NCI-H2196 treated with DMSO at 0.1 percent for 48 hours (cell line): Measurements from ENCODE around the gene CNTNAP2.

Experiments used
- DNase-seq: peaks from one replicate; lab custom pipeline; 2025; ENCODE audit not compliant: unreplicated experiment; lab: John Stamatoyannopoulos, UW

CNTNAP2 gene

DNA sequence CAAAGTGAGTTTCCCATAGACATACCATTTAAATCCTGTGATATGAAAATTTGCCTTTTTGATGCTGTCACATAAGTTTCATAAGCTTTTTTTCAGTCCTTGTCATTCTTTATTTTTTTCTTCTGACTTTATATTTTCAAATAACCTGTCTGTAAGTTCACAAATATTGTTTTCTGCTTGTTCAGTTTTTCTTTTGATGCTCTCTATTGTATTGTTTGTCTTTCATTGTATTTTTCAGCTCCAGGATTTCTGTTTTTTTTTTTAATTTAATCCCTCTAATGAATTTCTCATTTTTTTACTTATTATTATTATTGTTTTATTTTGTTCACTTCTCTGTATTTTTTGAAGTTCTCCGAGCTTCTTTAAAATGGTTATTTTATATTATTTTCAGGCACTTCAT is 623.4 kb downstream of the CNTNAP2 start:
- DNase-seq: no peak

DNA sequence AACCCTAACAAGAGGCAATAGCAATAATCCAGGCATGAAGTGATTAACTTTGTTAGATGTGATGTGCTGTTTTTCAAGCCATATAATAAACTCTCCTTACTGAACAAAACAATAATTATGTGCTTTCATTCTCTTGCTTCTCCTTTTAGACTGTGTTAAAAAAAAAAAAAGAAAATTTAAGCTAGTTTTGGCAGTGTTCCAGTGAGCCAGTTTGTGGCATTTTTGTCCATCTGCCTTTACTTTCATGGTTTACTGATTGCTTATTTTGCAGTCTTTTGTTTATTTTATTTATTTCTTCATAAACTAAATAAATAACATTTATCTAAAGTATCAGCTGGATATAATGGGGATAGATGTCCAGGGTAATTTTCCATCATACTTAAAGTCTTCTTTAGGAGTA is 625.3 kb downstream of the CNTNAP2 start:
- DNase-seq: no peak

GRCh38 chr7:146754385-146754784 is 637.8 kb downstream of the CNTNAP2 start:
- no peak for DNase-seq

DNA sequence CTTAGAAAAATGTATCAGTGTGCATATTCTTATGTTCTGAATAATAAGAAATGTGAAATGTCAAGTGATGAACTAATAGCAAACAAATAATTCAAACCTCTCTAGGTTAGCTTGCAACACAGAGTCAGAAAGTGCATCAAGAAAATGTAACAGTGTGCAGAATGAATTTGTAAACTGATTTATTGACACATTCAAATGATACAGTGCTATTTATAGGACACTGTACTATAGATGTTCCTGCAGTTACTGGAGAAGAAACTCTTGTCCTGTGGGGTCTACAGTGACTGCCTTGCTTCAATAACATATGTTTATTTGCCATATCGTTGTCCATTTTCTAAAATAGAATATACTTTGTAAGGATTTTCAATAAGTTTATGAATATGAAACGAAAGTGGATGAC is 639.0 kb downstream of the CNTNAP2 start:
- DNase-seq: no peak

GRCh38 chr7:146764458-146764857 is 647.9 kb downstream of the CNTNAP2 start:
- DNase-seq: no peak

DNA sequence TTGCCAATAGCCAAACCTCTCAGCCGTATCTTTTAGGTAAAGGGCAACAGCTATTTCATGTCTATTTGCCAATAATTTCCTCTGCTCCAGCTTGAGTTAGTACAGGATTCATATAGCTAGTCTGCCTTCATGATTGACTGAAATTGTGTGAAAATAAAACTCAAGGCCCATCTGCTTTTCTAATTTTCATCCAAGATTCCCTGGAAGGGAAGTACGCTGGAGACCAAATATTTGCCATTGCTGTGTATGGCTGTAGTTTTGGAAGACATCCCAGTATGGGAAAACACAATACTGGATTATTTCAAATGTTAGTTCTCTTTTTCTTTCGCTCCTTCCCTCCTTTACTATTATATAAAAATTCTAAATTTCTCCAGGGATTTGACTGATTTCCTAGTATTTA is 652.4 kb downstream of the CNTNAP2 start:
- no peak for DNase-seq

DNA sequence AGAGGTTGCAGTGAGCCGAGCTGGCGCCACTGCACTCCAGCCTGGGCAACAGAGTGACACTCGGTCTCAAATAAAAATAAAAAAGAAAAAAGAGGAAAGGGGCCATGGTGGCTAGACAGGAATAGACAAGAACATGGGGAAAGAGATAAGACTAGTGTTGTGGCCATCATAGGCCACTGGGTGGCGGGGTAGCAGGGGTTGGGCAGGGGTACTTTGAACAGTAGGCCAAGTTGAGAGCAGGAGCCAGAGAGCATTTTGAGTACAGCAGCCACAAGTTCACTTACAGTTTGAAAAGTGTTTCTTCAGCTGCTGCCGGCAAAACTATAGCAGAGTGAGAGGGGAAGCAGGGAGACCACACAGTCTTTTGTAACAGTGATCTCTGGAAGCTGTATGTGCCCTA is 656.0 kb downstream of the CNTNAP2 start:
- DNase-seq: no peak

DNA sequence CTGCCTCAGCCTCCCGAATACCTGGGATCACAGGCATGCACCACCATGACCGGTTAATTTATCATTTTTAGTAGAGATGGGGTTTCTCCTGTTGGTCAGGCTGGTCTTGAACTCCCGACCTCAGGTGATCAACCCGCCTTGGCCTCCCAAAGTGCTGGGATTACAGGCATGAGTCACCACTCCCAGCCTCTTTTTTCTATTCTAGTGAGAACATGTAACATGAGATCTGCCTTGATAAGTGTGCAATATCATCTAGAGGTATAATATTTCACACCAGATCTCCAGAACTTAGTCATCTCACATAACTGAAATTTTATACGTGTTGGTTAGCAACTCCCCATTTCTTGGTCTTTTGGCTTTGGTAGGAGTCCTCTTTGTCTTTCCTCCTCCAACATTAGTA is 656.9 kb downstream of the CNTNAP2 start:
- no peak for DNase-seq

- no peak for DNase-seq
Observed at GRCh38 chr7:146781352-146782116, 664.9 kb downstream of the CNTNAP2 start.

DNA sequence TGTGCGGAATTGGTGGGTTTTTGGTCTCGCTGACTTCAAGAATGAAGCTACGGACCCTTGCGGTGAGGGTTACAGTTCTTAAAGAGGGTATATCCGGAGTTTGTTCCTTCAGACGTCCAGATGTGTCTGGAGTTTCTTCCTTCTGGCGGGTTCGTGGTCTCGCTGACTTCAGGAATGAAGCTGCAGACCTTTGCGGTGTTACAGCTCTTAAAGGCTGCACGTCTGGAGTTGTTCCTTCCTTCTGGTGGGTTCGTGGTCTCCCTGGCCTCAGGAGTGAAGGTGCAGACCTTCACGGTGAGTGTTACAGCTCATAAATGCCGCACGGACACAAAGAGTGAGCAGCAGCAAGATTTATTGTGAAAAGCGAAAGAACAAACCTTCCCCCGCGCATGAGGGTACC is 670.7 kb downstream of the CNTNAP2 start:
- no peak for DNase-seq

DNA sequence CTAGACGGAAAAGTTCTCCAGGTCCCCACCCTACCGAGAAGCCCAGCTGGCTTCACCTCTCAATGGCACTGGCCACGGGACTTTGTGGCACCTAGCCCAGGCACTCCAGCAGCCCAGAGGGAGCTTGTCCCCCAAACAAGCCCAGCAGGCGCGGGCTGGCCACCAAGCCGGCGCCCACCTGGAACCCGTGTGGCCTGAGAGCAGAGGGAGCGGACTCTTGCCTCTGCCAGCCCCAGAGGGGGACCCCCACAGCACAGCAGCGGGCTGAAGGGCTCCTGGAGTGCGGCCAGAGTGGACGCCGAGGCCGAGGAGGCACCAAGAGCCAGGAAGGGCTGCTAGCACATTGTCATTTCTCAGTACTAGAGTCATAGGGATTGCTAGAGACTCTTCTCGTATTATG is 671.4 kb downstream of the CNTNAP2 start:
- no peak for DNase-seq

DNA sequence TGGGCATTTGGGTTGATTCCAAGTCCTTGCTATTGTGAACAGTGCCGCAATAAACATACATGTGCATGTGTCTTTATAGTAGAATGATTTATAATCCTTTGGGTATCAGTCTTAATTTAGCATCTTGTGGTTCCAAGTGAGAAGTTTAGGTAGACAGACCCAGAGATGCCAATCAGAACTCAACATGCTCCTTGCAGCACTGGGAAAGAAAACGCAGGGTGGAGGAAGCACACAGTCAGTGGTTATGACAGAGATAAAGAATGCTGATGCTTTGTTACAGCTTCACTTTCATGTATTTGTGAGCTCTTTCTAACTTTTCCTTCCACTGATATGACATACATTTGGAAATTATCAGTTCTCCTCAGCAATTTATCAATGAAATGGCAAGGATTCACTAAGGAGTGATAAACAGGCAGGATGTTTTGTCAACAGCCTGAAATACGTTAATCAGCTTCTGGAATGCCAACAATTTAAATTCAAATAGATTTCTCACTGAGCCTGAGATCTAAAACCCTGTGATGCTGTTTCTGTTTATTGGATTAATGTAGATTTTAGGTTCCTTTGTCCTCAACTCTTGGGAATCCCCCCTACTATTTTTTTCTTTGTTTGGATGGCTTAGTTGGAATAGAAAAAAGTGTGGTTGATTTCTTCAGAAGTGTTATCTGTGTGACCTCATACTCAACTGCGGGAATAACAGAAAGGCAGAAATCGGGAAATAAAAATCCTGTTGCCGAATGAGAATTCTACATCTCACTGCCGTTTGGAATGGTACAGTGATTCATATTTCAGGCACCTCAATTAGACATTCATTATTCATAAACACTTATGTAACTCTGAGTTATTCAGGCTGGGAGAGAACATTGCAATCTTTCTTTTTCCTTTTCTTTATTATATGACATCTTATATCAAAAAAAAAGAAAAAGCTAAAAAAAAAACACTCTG is 675.0 kb downstream of the CNTNAP2 start:
- DNase-seq: no peak

DNA sequence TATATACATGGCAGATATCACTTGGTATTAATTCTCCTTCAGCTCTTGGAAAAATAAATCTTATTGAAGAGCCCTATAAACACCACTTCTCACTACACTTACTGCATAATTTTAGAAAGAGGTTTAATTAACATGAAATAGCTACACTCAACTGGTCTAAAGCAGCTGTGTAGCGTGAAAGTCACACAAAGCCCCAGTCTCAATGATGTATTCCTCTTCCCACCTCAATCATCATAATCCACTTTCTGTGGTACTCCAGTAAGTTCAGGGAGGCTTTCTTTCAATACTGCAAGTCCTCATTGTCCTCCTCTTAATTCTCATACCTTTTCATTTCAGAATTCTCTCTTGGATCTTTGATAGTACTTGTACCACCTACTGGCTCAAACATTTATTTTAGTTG is 688.0 kb downstream of the CNTNAP2 start:
- DNase-seq: no peak

- DNase-seq: no peak
Observed at GRCh38 chr7:146805082-146805481, 688.5 kb downstream of the CNTNAP2 start.

- DNase-seq: no peak
Observed at GRCh38 chr7:146826329-146826728, 709.7 kb downstream of the CNTNAP2 start.

DNA sequence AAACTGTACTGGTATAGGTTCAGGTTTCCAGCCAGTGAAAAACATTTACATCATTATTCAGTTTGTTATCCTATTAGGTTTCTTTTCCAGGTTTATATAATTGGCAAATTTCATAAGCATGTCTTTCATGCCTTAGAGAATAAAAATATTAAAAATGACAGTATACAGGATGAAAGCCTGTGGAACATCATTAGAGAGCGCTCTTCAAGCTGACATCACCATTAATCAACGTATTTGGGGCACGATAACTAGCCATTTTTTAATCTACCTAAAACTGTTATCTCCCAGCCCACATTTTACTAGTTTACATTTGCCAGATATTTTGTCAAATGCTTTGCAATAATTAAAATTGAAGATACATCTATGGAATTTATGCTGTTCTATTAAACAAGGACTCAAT is 714.1 kb downstream of the CNTNAP2 start:
- DNase-seq: no peak

- no peak for DNase-seq
Observed at GRCh38 chr7:146831875-146832274, 715.3 kb downstream of the CNTNAP2 start.

DNA sequence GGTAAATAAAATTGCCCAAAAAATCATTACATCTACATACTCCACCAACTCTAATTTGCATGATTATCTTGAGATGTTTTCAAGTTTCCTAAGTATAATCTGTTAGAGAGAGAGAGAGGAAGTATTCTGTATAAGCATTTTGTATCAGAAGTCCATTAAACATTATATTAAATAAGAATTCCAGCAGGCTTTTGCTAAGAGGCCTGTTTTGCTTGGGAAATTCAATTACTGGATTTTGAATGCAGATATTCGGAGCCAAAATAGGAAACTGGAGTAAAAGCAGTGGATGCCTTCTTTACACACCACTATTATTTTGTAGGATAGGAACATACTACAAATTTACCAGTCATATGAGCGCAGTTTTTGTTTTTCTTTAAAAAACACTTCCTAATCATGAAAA is 727.8 kb downstream of the CNTNAP2 start:
- no peak for DNase-seq

DNA sequence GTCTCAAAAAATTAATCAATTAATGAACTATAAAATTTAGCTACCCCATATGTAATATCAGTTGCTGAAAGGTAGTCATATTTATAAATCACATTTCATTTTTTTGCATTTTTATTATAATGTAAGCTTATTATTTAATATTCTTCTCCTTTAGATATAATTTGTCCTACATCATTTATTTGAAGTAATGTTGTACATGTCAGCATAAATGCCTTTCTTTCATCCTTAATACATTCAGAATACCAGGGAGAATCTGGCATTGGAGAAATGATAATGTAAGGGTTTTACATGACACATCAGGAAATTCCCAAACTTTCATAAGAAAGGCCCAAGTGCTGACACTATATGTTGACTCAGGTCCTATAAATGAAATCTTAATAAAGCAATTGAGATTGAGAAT is 742.1 kb downstream of the CNTNAP2 start:
- DNase-seq: no peak

- DNase-seq: no peak
Observed at GRCh38 chr7:146861701-146862100, 745.1 kb downstream of the CNTNAP2 start.

GRCh38 chr7:146862415-146862814 is 745.8 kb downstream of the CNTNAP2 start:
- no peak for DNase-seq

GRCh38 chr7:146864644-146865043 is 748.0 kb downstream of the CNTNAP2 start:
- DNase-seq: no peak
